H1 (cell line): ENCODE data around the gene UNC5B. TPM values are rescaled to one million over a fixed set of nuclear protein-coding genes. Genes with fewer than 3 reads are reported as not detected.

Experiments used
- CTCF ChIA-PET: fragments of 300-600 bp; sonication (Branson Sonifier 250); formaldehyde crosslinking; loops from one replicate; lab custom pipeline; 2021; ENCODE audit not compliant: partially characterized antibody; lab: Charles Lee
- POLR2A ChIA-PET: fragments of 300-600 bp; sonication (Branson Sonifier 250); formaldehyde crosslinking; loops from one replicate; lab custom pipeline; 2021; ENCODE audit warnings: inconsistent platforms; ENCODE audit not compliant: partially characterized antibody; lab: Charles Lee
- DNase-seq, 2 experiments: peaks; one replicate each; pipeline versions ENCODE4 v3.0.0 to v3.0.0-alpha.2; 2010 to 2022; ENCODE audit warnings: low spot score in 2 of 2, low read depth in 1 of 2, mixed read lengths in 1 of 2
- FAIRE-seq: peaks from 2 replicates; lab custom pipeline; 2011; peaks lifted over from hg19 to GRCh38; lab: Jason Lieb, UNC
- H2AFZ ChIP-seq: 2 replicates; pipeline ENCODE4 v1.8.1; 2012; ENCODE audit warnings: low read length, inconsistent platforms
- H2AK5ac ChIP-seq: 2 replicates; pipeline ENCODE4 v1.6.1; 2013; ENCODE audit warnings: low read depth, low read length
- H2BK120ac ChIP-seq: replicated peaks from 2 replicates; pipeline ENCODE3; 2013; ENCODE audit warnings: low read depth, low read length, inconsistent platforms
- H2BK12ac ChIP-seq: 2 replicates; pipeline ENCODE4 v1.6.1; 2013; ENCODE audit warnings: low read depth, low read length
- H2BK15ac ChIP-seq: 2 replicates; pipeline ENCODE4 v1.6.1; 2013; ENCODE audit warnings: low read length
- H2BK20ac ChIP-seq: 2 replicates; pipeline ENCODE4 v1.6.1; 2013; ENCODE audit warnings: low read length
- H2BK5ac ChIP-seq: 2 replicates; pipeline ENCODE4 v1.6.1; 2013; ENCODE audit warnings: low read depth, low read length
- H3K14ac ChIP-seq: 2 replicates; pipeline ENCODE4 v1.6.1; 2013; ENCODE audit warnings: inconsistent platforms; ENCODE audit not compliant: insufficient read length
- H3K18ac ChIP-seq: 2 replicates; pipeline ENCODE4 v1.6.1; 2013; ENCODE audit warnings: low read length; ENCODE audit errors: extremely low read depth
- H3K23ac ChIP-seq: 2 replicates; pipeline ENCODE4 v1.6.1; 2013; ENCODE audit warnings: inconsistent platforms; ENCODE audit not compliant: insufficient read length
- H3K23me2 ChIP-seq: 2 replicates; pipeline ENCODE4 v1.6.1; 2013; ENCODE audit warnings: low read depth, low read length
- H3K27ac ChIP-seq: 2 replicates; pipeline ENCODE4 v1.6.1; 2011; ENCODE audit warnings: low read depth, low read length, inconsistent platforms
- H3K27me3 ChIP-seq, 4 experiments: replicated peaks in 1 of 4; 1 replicate in 1 of 4; 2 replicates in 3 of 4; pipeline versions ENCODE4 v1.6.1 to v1.8.1; 2011 to 2013; ENCODE audit warnings: low read length in 3 of 4, mild to moderate bottlenecking in 3 of 4, inconsistent platforms in 2 of 4, mixed read lengths in 2 of 4, moderate library complexity in 1 of 4; ENCODE audit not compliant: control insufficient read depth in 3 of 4, insufficient read depth in 3 of 4; ENCODE audit errors: extremely low read depth in 1 of 4
- H3K36me3 ChIP-seq, 4 experiments: 2 replicates each; pipeline versions ENCODE4 v1.6.1 to v1.8.1; 2011 to 2013; ENCODE audit warnings: mild to moderate bottlenecking in 4 of 4, low read length in 3 of 4, moderate library complexity in 2 of 4, control low read depth in 1 of 4, inconsistent platforms in 1 of 4; ENCODE audit not compliant: insufficient read depth in 4 of 4, control insufficient read depth in 2 of 4
- H3K4ac ChIP-seq: replicated peaks from 2 replicates; pipeline ENCODE3; 2013; ENCODE audit warnings: low read length, low read depth, mixed read lengths, inconsistent platforms; ENCODE audit not compliant: insufficient read length
- H3K4me1 ChIP-seq, 4 experiments: replicated peaks in 1 of 4; 1 replicate in 1 of 4; 2 replicates in 3 of 4; pipeline versions ENCODE4 v1.6.1 to v1.8.1; 2011 to 2013; ENCODE audit warnings: low read length in 3 of 4, inconsistent platforms in 2 of 4, mixed read lengths in 1 of 4; ENCODE audit not compliant: insufficient read depth in 4 of 4, control insufficient read depth in 3 of 4
- H3K4me2 ChIP-seq, 2 experiments: 2 replicates each; pipeline versions ENCODE4 v1.6.1 to v1.8.1; 2011 to 2013; ENCODE audit warnings: low read depth in 2 of 2, low read length in 2 of 2, control low read depth in 1 of 2, inconsistent platforms in 1 of 2, mild to moderate bottlenecking in 1 of 2; ENCODE audit not compliant: insufficient read depth in 1 of 2
- H3K4me3 ChIP-seq, 4 experiments: fragments of 200-600, 300-600 bp in 1 of 4; sonication (generic), shearing (Covaris generic), sonication (Bioruptor Twin) in 1 of 4; 2 replicates each; pipeline versions ENCODE4 v1.5.1 to v1.8.1; 2011 to 2016; ENCODE audit warnings: low read length in 4 of 4, low read depth in 3 of 4, control low read depth in 2 of 4, inconsistent platforms in 2 of 4, mild to moderate bottlenecking in 2 of 4, mixed read lengths in 1 of 4, moderate library complexity in 1 of 4; ENCODE audit not compliant: insufficient read depth in 2 of 4; ENCODE audit errors: extremely low read depth in 1 of 4
- H3K56ac ChIP-seq: replicated peaks from 2 replicates; pipeline ENCODE3; 2013; ENCODE audit warnings: low read depth, mild to moderate bottlenecking, mixed read lengths, low read length, inconsistent platforms; ENCODE audit not compliant: insufficient read length
- H3K79me1 ChIP-seq: 2 replicates; pipeline ENCODE4 v1.6.1; 2013; ENCODE audit warnings: low read depth, low read length, control low read depth
- H3K79me2 ChIP-seq, 2 experiments: 2 replicates each; pipeline versions ENCODE4 v1.6.1 to v1.8.1; 2012 to 2013; ENCODE audit warnings: low read length in 2 of 2, mild to moderate bottlenecking in 2 of 2, inconsistent platforms in 1 of 2; ENCODE audit not compliant: insufficient read depth in 2 of 2, control insufficient read depth in 1 of 2
- H3K9ac ChIP-seq, 4 experiments: replicated peaks in 1 of 4; 1 replicate in 1 of 4; 2 replicates in 3 of 4; pipeline versions ENCODE4 v1.6.1 to v1.8.1; 2011 to 2013; ENCODE audit warnings: low read depth in 3 of 4, low read length in 3 of 4, control low read depth in 2 of 4, mild to moderate bottlenecking in 2 of 4, moderate library complexity in 2 of 4, inconsistent platforms in 1 of 4; ENCODE audit errors: extremely low read depth in 1 of 4
- H3K9me3 ChIP-seq, 2 experiments: 2 replicates each; pipeline versions ENCODE4 v1.6.1 to v1.8.1; 2012 to 2013; ENCODE audit warnings: mild to moderate bottlenecking in 2 of 2, moderate library complexity in 2 of 2, control low read depth in 1 of 2, inconsistent platforms in 1 of 2, low read depth in 1 of 2, low read length in 1 of 2, mixed read lengths in 1 of 2; ENCODE audit not compliant: insufficient read depth in 2 of 2
- H4K20me1 ChIP-seq, 2 experiments: replicated peaks in 1 of 2; 2 replicates each; pipeline versions ENCODE3 to v1.8.1; 2011 to 2013; ENCODE audit warnings: inconsistent platforms in 2 of 2, low read length in 2 of 2, mild to moderate bottlenecking in 1 of 2; ENCODE audit not compliant: insufficient read depth in 2 of 2, control insufficient read depth in 1 of 2
- H4K5ac ChIP-seq: 2 replicates; pipeline ENCODE4 v1.6.1; 2013; ENCODE audit warnings: low read length, low read depth, mixed read lengths, inconsistent platforms; ENCODE audit not compliant: insufficient read length
- H4K8ac ChIP-seq: 2 replicates; pipeline ENCODE4 v1.8.0; 2013; ENCODE audit warnings: mild to moderate bottlenecking, moderate library complexity, low read length, inconsistent platforms; ENCODE audit not compliant: insufficient read depth; ENCODE audit errors: extremely low read depth
- H4K91ac ChIP-seq: replicated peaks from 2 replicates; pipeline ENCODE3; 2013; ENCODE audit warnings: low read length, mixed read lengths, inconsistent platforms; ENCODE audit not compliant: insufficient read length
- HDAC2 ChIP-seq, 2 experiments: fragments of 300-600 bp in 1 of 2; sonication (generic) in 1 of 2; IDR thresholded peaks; 2 replicates each; pipeline ENCODE4 v1.6.1; 2011 to 2012; ENCODE audit warnings: low read depth in 2 of 2, low read length in 2 of 2, mild to moderate bottlenecking in 2 of 2, moderate library complexity in 2 of 2, borderline replicate concordance in 1 of 2, inconsistent platforms in 1 of 2
- SIN3A ChIP-seq, 2 experiments: IDR thresholded peaks in 1 of 2; conservative IDR thresholded peaks in 1 of 2; 2 replicates each; pipeline ENCODE4 v1.6.1; 2011 to 2012; ENCODE audit warnings: low read length in 2 of 2, improper control_type of control experiment in 1 of 2, low read depth in 1 of 2, mild to moderate bottlenecking in 1 of 2
- SIRT6 ChIP-seq: IDR thresholded peaks from one replicate; pipeline ENCODE4 v1.7.1; 2012; ENCODE audit warnings: low read length, inconsistent platforms
- SIX5 ChIP-seq: IDR thresholded peaks from 2 replicates; pipeline ENCODE4 v1.6.1; 2011; ENCODE audit warnings: mild to moderate bottlenecking, low read depth, low read length
- TEAD4 ChIP-seq: IDR thresholded peaks from 2 replicates; pipeline ENCODE4 v1.6.1; 2012; ENCODE audit warnings: low read depth, low read length, inconsistent platforms, mixed read lengths
- WGBS, 2 experiments: shearing (Covaris generic) in 1 of 2; methylation state at CpG; one replicate each; pipeline versions ENCODE4 v1.1.6 to v1.1.7; 2013 to 2015; ENCODE audit warnings: low lambda C conversion rate in 2 of 2, mixed read lengths in 2 of 2, inconsistent platforms in 1 of 2, low coverage in 1 of 2, missing lambda C conversion rate in 1 of 2; ENCODE audit not compliant: insufficient replicate concordance in 2 of 2, insufficient coverage in 1 of 2, insufficient read length in 1 of 2; ENCODE audit errors: extremely low coverage in 1 of 2, missing lambda C conversion rate in 1 of 2; 5-methylcytosine and 5-hydroxymethylcytosine counted together
- polyA plus RNA-seq, 7 experiments: library from polyadenylated mRNA; depleted of rRNA in 3 of 7; stranded (reverse) in 5 of 7; unstranded in 2 of 7; fragments of >200 nt in 5 of 7; fragments of 200-250 nt in 2 of 7; gene quantifications; 1 replicate in 5 of 7; 2 replicates in 1 of 7; 4 replicates in 1 of 7; pipeline versions ENCODE4 v1.2.1 to v1.2.3, GENCODE V29; 2011 to 2013; ENCODE audit warnings: missing spikeins in 2 of 7, mixed read lengths in 2 of 7
- total RNA-seq: library from RNA; stranded (reverse); fragmentation: NEBNext Ultra II Directional; extraction: Animal tissue kit (Norgen Biotek cat#: 25700); gene quantifications from 2 replicates; pipeline ENCODE4 v1.2.1, GENCODE V29; 2021

UNC5B gene
- total and polyA plus RNA-seq, 2 of the 8 experiments (the other 6 are each of a cell fraction or from before 2014, with no cell fraction given) = 27.9 to 31.8 TPM

GRCh38 chr10:71320592-71320991, 108.2 kb downstream of the UNC5B start:
- Histone ChIP-seq H3K9ac (no peak overlapping the region), H2AK5ac (no peak overlapping the region), H2BK15ac (no peak overlapping the region), H2BK20ac (no peak overlapping the region), H3K18ac (no peak overlapping the region), H3K23me2 (no peaks in the 10 kb centered on the region), H3K36me3 (peaks cover 0 to 18% (median 11%) of the 10 kb centered on the region in 4 experiments; a peak in 6 of 8 replicates), H4K8ac (no peak overlapping the region), H4K5ac (no peak overlapping the region), H3K4me1 (peaks cover 0 to 4% (median 0%) of the 10 kb centered on the region in 4 experiments; a peak in 1 of 7 replicates), H2AFZ (no peak overlapping the region), H2BK120ac (no peak overlapping the region), H2BK5ac (no peak overlapping the region), H4K20me1 (peaks cover 0 to 2% of the 10 kb centered on the region in 2 experiments), H3K4me2 (peak overlapping the region; percentile 13 to 77; a peak in 2 of 4 replicates), H3K4ac (no peak overlapping the region), H4K91ac (no peak overlapping the region), H3K4me3 (no peak overlapping the region), H3K79me2 (no peaks in the 10 kb centered on the region), H3K14ac (no peak overlapping the region), H3K27ac (no peak overlapping the region), H3K27me3 (no peaks in the 10 kb centered on the region), H2BK12ac (no peak overlapping the region), H3K23ac (no peak overlapping the region), H3K79me1 (no peaks in the 10 kb centered on the region), H3K9me3 (no peaks in the 10 kb centered on the region), H3K56ac (no peak overlapping the region)
- no peak for DNase-seq
- WGBS, 2 experiments = 85% methylated on average over 5 of the region's 5 CpGs; no CpG with 5 or more reads in 1 of the 2 experiments
- CTCF ChIA-PET = interaction anchor here (0.7 to 22.4 kb wide), 29 partner anchors 9 to 434 kb away, joined by 3 to 401 read pairs (median 10); partner anchors contain the start of gene CDH23
- no peak for FAIRE-seq
- POLR2A ChIA-PET = interaction anchor here (1.0 to 1.1 kb wide), 2 partner anchors 11 to 75 kb away, joined by 3 read pairs; no protein-coding TSS in a partner anchor
- no peak for TF ChIP-seq TEAD4
- TF ChIP-seq SIX5 = no peak
- TF ChIP-seq SIRT6 = no peak
- no peak for TF ChIP-seq SIN3A (conservative IDR thresholded peaks at IDR 0.05 in 1 of 2, IDR thresholded peaks at IDR 0.05 in 1 of 2; ENCODE audit: low read depth in 1 of 2, low read length in 2 of 2)
- TF ChIP-seq HDAC2 (IDR thresholded peaks at IDR 0.05; ENCODE audit: borderline replicate concordance in 1 of 2, low read depth in 2 of 2, low read length in 2 of 2) = no peak
